Left lung (tissue), 10 donors: Measurements from ENCODE around the gene FKBP1A. TPM values are rescaled to one million over a fixed set of nuclear protein-coding genes. Genes with fewer than 3 reads are reported as not detected.

Source experiments
- ATAC-seq: fragments of 200-7000 bp; cut with Tn5 transposase; one replicate; pipeline ENCODE4 v1.9.1; 2020; ENCODE audit warnings: moderate library complexity
- DNase-seq, 4 donors: peaks; one replicate each; pipeline ENCODE4 v3.0.0-alpha.2; 2013 to 2020
- H3K27ac ChIP-seq, 2 donors: fragments of 200-600 bp; sonication (generic) in 1 of 2; one replicate each; pipeline versions ENCODE4 v1.5.0 to v1.8.0; 2020 to 2021
- H3K27me3 ChIP-seq, 2 donors: fragments of 200-600 bp; sonication (generic) in 1 of 2; one replicate each; pipeline versions ENCODE4 v1.5.0 to v1.8.0; 2020 to 2021
- H3K36me3 ChIP-seq, 2 donors: fragments of 200-600 bp; sonication (generic) in 1 of 2; one replicate each; pipeline versions ENCODE4 v1.5.0 to v1.8.0; 2020 to 2021
- H3K4me1 ChIP-seq, 2 donors: fragments of 200-600 bp; one replicate each; pipeline ENCODE4 v1.8.0; 2021
- H3K4me3 ChIP-seq, 2 donors: fragments of 200-600 bp; sonication (generic) in 1 of 2; one replicate each; pipeline versions ENCODE4 v1.5.0 to v1.8.0; 2020 to 2021; ENCODE audit warnings: mild to moderate bottlenecking in 1 of 2
- H3K9me3 ChIP-seq, 2 donors: fragments of 200-600 bp; sonication (generic) in 1 of 2; one replicate each; pipeline versions ENCODE4 v1.5.0 to v1.8.0; 2020 to 2021
- intact Hi-C, 2 donors: fragments of 100-400 bp; cut with DNase I; formaldehyde crosslinking; loops; one replicate each; pipeline versions ENCODE4 v1.11.2 to v1.14.2; 2022
- polyA plus RNA-seq, 6 donors: library from polyadenylated mRNA; unstranded; fragments of 120-200 nt; gene quantifications; one replicate each; pipeline ENCODE4 v1.2.1, GENCODE V29; 2013; ENCODE audit not compliant: insufficient read length in 6 of 6
- total RNA-seq, 2 donors: library from RNA; stranded (reverse); fragmentation: NEBNext Ultra II Directional; extraction: Animal tissue kit (Norgen Biotek cat#: 25700); gene quantifications; one replicate each; pipeline ENCODE4 v1.2.1, GENCODE V29; 2021
- TF ChIP-seq, protein P1 (sequence below), 2 donors: fragments of 200-600 bp; sonication (generic) in 1 of 2; IDR thresholded peaks; one replicate each; pipeline versions ENCODE4 v1.5.0 to v1.8.0; 2021; ENCODE audit warnings: antibody characterized with exemption in 2 of 2
- donor health status: DM: no; HTN: yes; CAD: no.
- donor health status: DM: no; HTN: no; CAD: no.

Gene FKBP1A
- total and polyA plus RNA-seq, 8 donors, result 278 to 507 (median 439) TPM

DNA sequence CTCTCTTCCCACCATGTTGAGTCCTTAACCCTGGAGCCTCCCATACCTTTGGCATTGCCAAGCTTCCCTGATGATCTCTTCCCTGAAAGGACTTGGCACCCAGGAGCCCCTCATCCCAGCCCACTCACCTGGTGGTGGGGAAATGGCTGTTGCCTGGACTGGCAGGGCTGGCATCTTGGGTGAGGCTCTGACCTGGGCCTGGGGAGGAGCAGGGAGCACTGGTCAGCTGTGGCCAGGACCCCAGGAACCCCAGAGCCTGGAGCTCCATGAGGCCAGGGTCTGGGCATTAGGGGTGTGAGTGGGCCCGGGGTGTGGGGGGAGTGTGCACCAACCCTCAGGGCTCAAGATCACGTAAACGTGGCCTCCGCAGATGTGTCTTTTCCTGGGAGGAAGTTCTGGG is 73.4 kb downstream of the FKBP1A start:
- H3K9me3 ChIP-seq, result no peaks in the 10 kb centered on the region
- H3K27ac ChIP-seq, result no peak overlapping the region
- ATAC-seq (no peak), DNase-seq (no peak)
- H3K4me3 ChIP-seq, result no peak overlapping the region
- intact Hi-C loops, result no loop called here
- peaks cover 5 to 27% of the 10 kb centered on the region in 2 donors for H3K4me1 ChIP-seq
- H3K27me3 ChIP-seq, result no peaks in the 10 kb centered on the region
- H3K36me3 ChIP-seq, result no peaks in the 10 kb centered on the region
- TF ChIP-seq, protein P1, sequence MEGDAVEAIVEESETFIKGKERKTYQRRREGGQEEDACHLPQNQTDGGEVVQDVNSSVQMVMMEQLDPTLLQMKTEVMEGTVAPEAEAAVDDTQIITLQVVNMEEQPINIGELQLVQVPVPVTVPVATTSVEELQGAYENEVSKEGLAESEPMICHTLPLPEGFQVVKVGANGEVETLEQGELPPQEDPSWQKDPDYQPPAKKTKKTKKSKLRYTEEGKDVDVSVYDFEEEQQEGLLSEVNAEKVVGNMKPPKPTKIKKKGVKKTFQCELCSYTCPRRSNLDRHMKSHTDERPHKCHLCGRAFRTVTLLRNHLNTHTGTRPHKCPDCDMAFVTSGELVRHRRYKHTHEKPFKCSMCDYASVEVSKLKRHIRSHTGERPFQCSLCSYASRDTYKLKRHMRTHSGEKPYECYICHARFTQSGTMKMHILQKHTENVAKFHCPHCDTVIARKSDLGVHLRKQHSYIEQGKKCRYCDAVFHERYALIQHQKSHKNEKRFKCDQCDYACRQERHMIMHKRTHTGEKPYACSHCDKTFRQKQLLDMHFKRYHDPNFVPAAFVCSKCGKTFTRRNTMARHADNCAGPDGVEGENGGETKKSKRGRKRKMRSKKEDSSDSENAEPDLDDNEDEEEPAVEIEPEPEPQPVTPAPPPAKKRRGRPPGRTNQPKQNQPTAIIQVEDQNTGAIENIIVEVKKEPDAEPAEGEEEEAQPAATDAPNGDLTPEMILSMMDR (IDR thresholded peaks at IDR 0.05), result no peak

DNA sequence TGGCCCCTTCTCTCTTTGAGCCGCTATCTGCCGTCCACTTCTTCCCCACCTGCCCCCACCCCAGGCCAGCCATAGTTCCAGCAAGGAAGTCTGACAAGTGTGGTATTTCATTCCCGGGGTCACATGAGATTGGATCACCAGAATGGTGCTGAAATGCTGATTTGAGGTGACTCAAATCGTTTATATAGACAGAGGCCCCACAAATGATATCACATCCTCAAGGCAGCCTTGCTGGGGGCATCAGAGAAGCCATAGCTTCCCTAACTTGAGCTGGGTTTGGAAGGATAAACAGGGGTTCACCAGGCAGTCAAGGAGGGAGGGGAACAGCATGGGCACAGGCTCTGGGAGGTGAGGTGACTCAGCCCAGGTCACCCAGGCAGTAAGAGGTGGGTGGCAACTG is 73.8 kb downstream of the FKBP1A start:
- H3K36me3 ChIP-seq, result no peaks in the 10 kb centered on the region
- H3K4me1 ChIP-seq, result peaks cover 5 to 24% of the 10 kb centered on the region in 2 donors
- ATAC-seq (no peak), DNase-seq (no peak)
- no peak overlapping the region for H3K27ac ChIP-seq
- H3K4me3 ChIP-seq, result no peak overlapping the region
- no peaks in the 10 kb centered on the region for H3K27me3 ChIP-seq
- intact Hi-C loops, result no loop called here
- TF ChIP-seq, protein P1 (IDR thresholded peaks at IDR 0.05), result no peak
- no peaks in the 10 kb centered on the region for H3K9me3 ChIP-seq

Other genes with a start within 250 kb of the FKBP1A start
- gene TMEM74B, start 208.1 kb downstream of the FKBP1A start, total RNA-seq, result 1 to 10 TPM; 4.0 to 5.0 TPM
- 10 to 100 TPM; 10.4 to 16.3 (median 13.7) TPM for gene TMEM74B, start 208.1 kb downstream of the FKBP1A start, polyA plus RNA-seq
- gene C20orf202, start 189.6 kb downstream of the FKBP1A start, total RNA-seq, result under 1 TPM in 1 of 2 donors, not detected in 1; 0.76 TPM
- gene C20orf202, start 189.6 kb downstream of the FKBP1A start, polyA plus RNA-seq, result 1 to 10 TPM; 1.1 to 1.7 (median 1.3) TPM
- gene RAD21L1, start 167.0 kb downstream of the FKBP1A start, total RNA-seq, result not detected
- gene RAD21L1, start 167.0 kb downstream of the FKBP1A start, polyA plus RNA-seq, result not detected
- 1 to 10 TPM; 4.8 to 5.9 TPM for gene SNPH, start 126.8 kb downstream of the FKBP1A start, total RNA-seq
- gene SNPH, start 126.8 kb downstream of the FKBP1A start, polyA plus RNA-seq, result 1 to 10 TPM; 1.8 to 3.4 (median 2.2) TPM
- gene SDCBP2, start 63.9 kb downstream of the FKBP1A start, total RNA-seq, result 10 to 100 TPM; 13.5 to 21.5 TPM
- 1 to 10 TPM; 1.8 to 3.3 (median 2.9) TPM for gene SDCBP2, start 63.9 kb downstream of the FKBP1A start, polyA plus RNA-seq
- 10 to 100 TPM; 60.5 to 96.9 TPM for gene NSFL1C, start 73.8 kb upstream of the FKBP1A start, total RNA-seq
- gene NSFL1C, start 73.8 kb upstream of the FKBP1A start, polyA plus RNA-seq, result 10 to 100 TPM; 87.6 to 94.8 (median 92.9) TPM
- gene SIRPB2, start 98.4 kb upstream of the FKBP1A start, total RNA-seq, result 10 to 100 TPM in 1 of 2 donors, 1 to 10 TPM in 1; 9.2 to 29.9 TPM
- 1 to 10 TPM; 1.3 to 2.8 (median 1.9) TPM for gene SIRPB2, start 98.4 kb upstream of the FKBP1A start, polyA plus RNA-seq
- gene SIRPD, start 164.7 kb upstream of the FKBP1A start, total RNA-seq, result 1 to 10 TPM in 1 of 2 donors, under 1 TPM in 1; 0.79 to 1.6 TPM
- gene SIRPD, start 164.7 kb upstream of the FKBP1A start, polyA plus RNA-seq, result under 1 TPM in 1 of 6 donors, not detected in 5; 0.08 TPM
- 10 to 100 TPM in 1 of 2 donors, 1 to 10 TPM in 1; 8.0 to 57.9 TPM for gene SIRPB1, start 227.0 kb upstream of the FKBP1A start, total RNA-seq
- 1 to 10 TPM in 3 of 6 donors, under 1 TPM in 3; 0.34 to 3.5 (median 1.0) TPM for gene SIRPB1, start 227.0 kb upstream of the FKBP1A start, polyA plus RNA-seq